GM12878 (cell line): ENCODE measurements around the gene SUCNR1. TPM values are rescaled to one million over a fixed set of nuclear protein-coding genes. Genes with fewer than 3 reads are reported as not detected.

Source experiments
- ATAC-seq: fragments of 200-7000 bp; cut with Tn5 transposase; 3 replicates; pipeline ENCODE4 v1.9.1; 2020; ENCODE audit warnings: mild to moderate bottlenecking, moderate library complexity
- BruUV-seq: library from RNA; stranded (reverse); fragments of 400-500 nt; replicated peaks from 2 replicates; lab custom pipeline; 2021; lab: Mats Ljungman, UMichigan
- CTCF ChIA-PET: fragments of 300-600 bp; sonication (Branson Sonifier 250); formaldehyde crosslinking; extraction: SDS; loops from one replicate; lab custom pipeline; 2021; ENCODE audit warnings: inconsistent platforms; lab: Yijun Ruan, JAX
- POLR2A ChIA-PET: fragments of 350-600 bp; formaldehyde crosslinking; extraction: SDS; loops from one replicate; lab custom pipeline; 2021; ENCODE audit warnings: inconsistent platforms; lab: Charles Lee
- RAD21 ChIA-PET: fragments of 300-600 bp; sonication (Branson Sonifier 250); formaldehyde crosslinking; loops from one replicate; lab custom pipeline; 2023; ENCODE audit warnings: antibody characterized with exemption; ENCODE audit not compliant: unreplicated experiment; lab: Charles Lee
- SMC1A ChIA-PET: fragments of 300-600 bp; sonication (Branson Sonifier 250); formaldehyde crosslinking; loops from one replicate; lab custom pipeline; 2023; ENCODE audit not compliant: unreplicated experiment, uncharacterized antibody; lab: Charles Lee
- DNase-seq: peaks from one replicate; pipeline ENCODE4 v3.0.0-alpha.2; 2011; ENCODE audit warnings: low read depth, low spot score
- FAIRE-seq: peaks from 3 replicates; lab custom pipeline; 2011; peaks lifted over from hg19 to GRCh38; lab: Jason Lieb, UNC
- H2AFZ ChIP-seq: 2 replicates; pipeline ENCODE4 v1.6.0; 2011; ENCODE audit warnings: low read depth, low read length, control low read depth; ENCODE audit not compliant: control insufficient read depth
- H3K27ac ChIP-seq: 2 replicates; pipeline ENCODE4 v1.5.1; 2011; ENCODE audit warnings: control low read depth; ENCODE audit not compliant: control insufficient read depth, insufficient read depth
- H3K27me3 ChIP-seq, 2 experiments: replicated peaks in 1 of 2; 2 replicates each; pipeline versions ENCODE4 v1.6.0 to v1.6.1; 2011; ENCODE audit warnings: low read length in 1 of 2; ENCODE audit not compliant: control insufficient read depth in 2 of 2, insufficient read depth in 2 of 2
- H3K36me3 ChIP-seq, 2 experiments: 2 replicates each; pipeline ENCODE4 v1.5.1; 2011; ENCODE audit warnings: low read length in 1 of 2; ENCODE audit not compliant: control insufficient read depth in 2 of 2, insufficient read depth in 2 of 2
- H3K4me1 ChIP-seq: 2 replicates; pipeline ENCODE4 v1.6.1; 2011; ENCODE audit warnings: mild to moderate bottlenecking, low read length, moderate library complexity, mixed read lengths; ENCODE audit not compliant: control insufficient read depth, insufficient read depth
- H3K4me2 ChIP-seq: 2 replicates; pipeline ENCODE4 v1.6.0; 2011; ENCODE audit warnings: control low read depth; ENCODE audit not compliant: control insufficient read depth, insufficient read depth
- H3K4me3 ChIP-seq: fragments of 200-600 bp; sonication (generic); 2 replicates; pipeline ENCODE4 v1.5.1; 2016
- H3K79me2 ChIP-seq: 2 replicates; pipeline ENCODE4 v1.6.0; 2011; ENCODE audit warnings: low read length; ENCODE audit not compliant: control insufficient read depth, insufficient read depth
- H3K9ac ChIP-seq: 2 replicates; pipeline ENCODE4 v1.8.0; 2011; ENCODE audit warnings: low read length, control low read depth, mixed read lengths; ENCODE audit not compliant: control insufficient read depth, insufficient read depth
- H3K9me3 ChIP-seq: replicated peaks from 3 replicates; pipeline ENCODE4 v1.5.1; 2011; ENCODE audit warnings: mild to moderate bottlenecking, low read length; ENCODE audit not compliant: control insufficient read depth, insufficient read depth
- H4K20me1 ChIP-seq: 2 replicates; pipeline ENCODE4 v1.6.0; 2011; ENCODE audit not compliant: control insufficient read depth, insufficient read depth
- ATF2 ChIP-seq: IDR thresholded peaks from 2 replicates; pipeline ENCODE4 v1.6.1; 2012; ENCODE audit warnings: low read length, inconsistent platforms
- CHD1 ChIP-seq: IDR thresholded peaks from 2 replicates; pipeline ENCODE4 v1.6.1; 2012; ENCODE audit warnings: low read depth, low read length, improper control_type of control experiment
- IKZF1 ChIP-seq: fragments of 450-650 bp; conservative IDR thresholded peaks from 2 replicates; pipeline ENCODE4 v1.6.1; 2017; ENCODE audit warnings: antibody characterized with exemption, mild to moderate bottlenecking
- JUND ChIP-seq: IDR thresholded peaks from 2 replicates; pipeline ENCODE4 v1.6.1; 2012; ENCODE audit warnings: low read depth, mild to moderate bottlenecking, low read length, improper control_type of control experiment, moderate library complexity
- WGBS: methylation state at CpG from one replicate; pipeline ENCODE4 v1.1.6; 2016; ENCODE audit warnings: low lambda C conversion rate; ENCODE audit not compliant: insufficient replicate concordance, insufficient coverage; ENCODE audit errors: missing lambda C conversion rate; 5-methylcytosine and 5-hydroxymethylcytosine counted together
- in situ Hi-C: fragments of 300-500 bp; cut with MboI; formaldehyde crosslinking; loops from 9 replicates; pipeline ENCODE4 v1.14.3; 2018; ENCODE audit warnings: mixed read lengths
- intact Hi-C: fragments of 100-400 bp; cut with micrococcal nuclease; formaldehyde crosslinking; loops from one replicate; pipeline ENCODE4 v1.14.2; 2022; ENCODE audit not compliant: unreplicated experiment
- polyA plus RNA-seq, 11 experiments: library from polyadenylated mRNA; depleted of rRNA in 4 of 11; unstranded in 6 of 11; stranded (reverse) in 5 of 11; fragments of >200 nt; fragmentation: Nextera tagmentation in 4 of 11; fragmentation: Illumina TruSeq in 1 of 11; extraction: Ambion mirVana in 4 of 11; extraction: Trizol in 1 of 11; gene quantifications; 1 replicate in 1 of 11; 2 replicates in 10 of 11; pipeline versions ENCODE4 v1.2.1 to v1.2.3, GENCODE V29; 2011 to 2016; ENCODE audit warnings: inconsistent platforms in 2 of 11, missing spikeins in 2 of 11, low read depth in 1 of 11
- total RNA-seq, 4 experiments: library from RNA; depleted of rRNA in 3 of 4; stranded (reverse); fragments of >200 nt in 3 of 4; fragmentation: Illumina TruSeq in 1 of 4; extraction: Trizol in 1 of 4; gene quantifications; 2 replicates each; pipeline versions ENCODE4 v1.2.1 to v1.2.3, GENCODE V29; 2013 to 2021
- TF ChIP-seq, protein P1 (sequence below), 3 experiments: IDR thresholded peaks in 2 of 3; conservative IDR thresholded peaks in 1 of 3; 2 replicates each; pipeline ENCODE4 v1.5.1; 2011; ENCODE audit warnings: low read depth in 3 of 3, low read length in 3 of 3, mild to moderate bottlenecking in 3 of 3, control low read depth in 2 of 3, moderate library complexity in 2 of 3, inconsistent platforms in 1 of 3, mixed read lengths in 1 of 3; ENCODE audit not compliant: control insufficient read depth in 2 of 3, insufficient read depth in 1 of 3; ENCODE audit errors: extremely low read depth in 1 of 3

The SUCNR1 gene
- total and polyA plus RNA-seq, 10 of the 15 experiments (the other 5 are each of a cell fraction or from before 2014, with no cell fraction given), result 0.03 to 0.12 (median 0.07) TPM; not detected in 4

GRCh38 chr3:151925876-151926275, 52.4 kb downstream of the SUCNR1 start:
- H3K4me3 ChIP-seq, result no peak overlapping the region
- H2AFZ ChIP-seq, result no peak overlapping the region
- ATAC-seq, result no peak
- no peaks in the 10 kb centered on the region for H3K79me2 ChIP-seq
- no peaks in the 10 kb centered on the region for H3K36me3 ChIP-seq
- H4K20me1 ChIP-seq, result no peaks in the 10 kb centered on the region
- in situ Hi-C loops (no loop called here), intact Hi-C loops (no loop called here)
- no peaks in the 10 kb centered on the region for H3K4me1 ChIP-seq
- SMC1A ChIA-PET, result interaction anchor here (0.9 kb wide), 1 partner anchor 488 kb away, joined by 3 read pairs; no protein-coding TSS in a partner anchor
- FAIRE-seq, result no peak
- WGBS, result 60% methylated on average over 2 of the region's 2 CpGs
- DNase-seq, result no peak
- no peak overlapping the region for H3K27ac ChIP-seq
- H3K9me3 ChIP-seq, result no peaks in the 10 kb centered on the region
- BruUV-seq, result no TSS peak
- no peak for TF ChIP-seq ATF2
- TF ChIP-seq JUND, result no peak
- no peak for TF ChIP-seq CHD1
- TF ChIP-seq IKZF1, result no peak
- TF ChIP-seq, protein P1, sequence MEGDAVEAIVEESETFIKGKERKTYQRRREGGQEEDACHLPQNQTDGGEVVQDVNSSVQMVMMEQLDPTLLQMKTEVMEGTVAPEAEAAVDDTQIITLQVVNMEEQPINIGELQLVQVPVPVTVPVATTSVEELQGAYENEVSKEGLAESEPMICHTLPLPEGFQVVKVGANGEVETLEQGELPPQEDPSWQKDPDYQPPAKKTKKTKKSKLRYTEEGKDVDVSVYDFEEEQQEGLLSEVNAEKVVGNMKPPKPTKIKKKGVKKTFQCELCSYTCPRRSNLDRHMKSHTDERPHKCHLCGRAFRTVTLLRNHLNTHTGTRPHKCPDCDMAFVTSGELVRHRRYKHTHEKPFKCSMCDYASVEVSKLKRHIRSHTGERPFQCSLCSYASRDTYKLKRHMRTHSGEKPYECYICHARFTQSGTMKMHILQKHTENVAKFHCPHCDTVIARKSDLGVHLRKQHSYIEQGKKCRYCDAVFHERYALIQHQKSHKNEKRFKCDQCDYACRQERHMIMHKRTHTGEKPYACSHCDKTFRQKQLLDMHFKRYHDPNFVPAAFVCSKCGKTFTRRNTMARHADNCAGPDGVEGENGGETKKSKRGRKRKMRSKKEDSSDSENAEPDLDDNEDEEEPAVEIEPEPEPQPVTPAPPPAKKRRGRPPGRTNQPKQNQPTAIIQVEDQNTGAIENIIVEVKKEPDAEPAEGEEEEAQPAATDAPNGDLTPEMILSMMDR (IDR thresholded peaks at IDR 0.05 in 2 of 3, conservative IDR thresholded peaks at IDR 0.05 in 1 of 3; ENCODE audit: control insufficient read depth in 2 of 3, extremely low read depth in 1 of 3, insufficient read depth in 1 of 3, low read depth in 3 of 3, low read length in 3 of 3), result no peak
- H3K27me3 ChIP-seq, result no peaks in the 10 kb centered on the region
- RAD21 ChIA-PET, result no interaction called here
- CTCF ChIA-PET, result interaction anchor here (0.7 kb wide), 1 partner anchor 231 kb away, joined by 3 read pairs; no protein-coding TSS in a partner anchor
- no peak overlapping the region for H3K4me2 ChIP-seq
- H3K9ac ChIP-seq, result no peak overlapping the region
- POLR2A ChIA-PET, result no interaction called here
